Panc1 (cell line): ENCODE measurements around the gene ADD1. TPM values are rescaled to one million over a fixed set of nuclear protein-coding genes. Genes with fewer than 3 reads are reported as not detected.

Source experiments
- ATAC-seq: fragments of 200-7000 bp; cut with Tn5 transposase; 2 replicates; pipeline ENCODE4 v1.9.1; 2020; ENCODE audit warnings: mild to moderate bottlenecking, moderate library complexity
- BruUV-seq: library from RNA; stranded (reverse); fragments of 400-500 nt; replicated peaks from 2 replicates; lab custom pipeline; 2021; lab: Mats Ljungman, UMichigan
- CTCF ChIA-PET: fragments of 300-600 bp; sonication (Branson Sonifier 250); formaldehyde crosslinking; loops from one replicate; lab custom pipeline; 2022; ENCODE audit warnings: antibody characterized with exemption; lab: Charles Lee
- POLR2A ChIA-PET: fragments of 300-600 bp; sonication (Branson Sonifier 250); formaldehyde crosslinking; loops from one replicate; lab custom pipeline; 2022; ENCODE audit warnings: antibody characterized with exemption; lab: Charles Lee
- DNase-seq: peaks from one replicate; pipeline ENCODE4 v3.0.0-alpha.2; 2010; ENCODE audit warnings: low read depth, low spot score
- H3K27ac ChIP-seq: 2 replicates; pipeline ENCODE4 v1.5.1; 2011; ENCODE audit warnings: mild to moderate bottlenecking, low read length, inconsistent platforms
- H3K27me3 ChIP-seq: fragments of 200-500 bp; sonication (Bioruptor generic); 2 replicates; pipeline ENCODE4 v1.6.0; 2014; ENCODE audit warnings: low read length, inconsistent platforms; ENCODE audit not compliant: control insufficient read depth, insufficient read depth
- H3K36me3 ChIP-seq: fragments of 200-500 bp; sonication (Bioruptor generic); 2 replicates; pipeline ENCODE4 v1.5.1; 2014; ENCODE audit warnings: inconsistent platforms, mild to moderate bottlenecking, low read length, moderate library complexity; ENCODE audit not compliant: control insufficient read depth, insufficient read depth
- H3K4me1 ChIP-seq: 2 replicates; pipeline ENCODE4 v1.5.1; 2011; ENCODE audit warnings: inconsistent platforms, mild to moderate bottlenecking, low read length, moderate library complexity; ENCODE audit not compliant: control insufficient read depth, insufficient read depth
- H3K4me3 ChIP-seq, 2 experiments: 2 replicates each; pipeline ENCODE4 v1.5.1; 2011 to 2012; ENCODE audit warnings: low read depth in 2 of 2, low read length in 2 of 2, mild to moderate bottlenecking in 2 of 2, inconsistent platforms in 1 of 2, moderate library complexity in 1 of 2
- H3K9me3 ChIP-seq: fragments of 200-500 bp; sonication (Bioruptor generic); 2 replicates; pipeline ENCODE4 v1.5.1; 2014; ENCODE audit warnings: low read depth, mild to moderate bottlenecking, inconsistent platforms, low read length, moderate library complexity; ENCODE audit not compliant: control insufficient read depth, insufficient read depth
- POLR2AphosphoS5 ChIP-seq: IDR thresholded peaks from 2 replicates; pipeline ENCODE4 v1.6.1; 2012; ENCODE audit warnings: mild to moderate bottlenecking, low read depth, low read length, moderate library complexity
- SIN3A ChIP-seq: IDR thresholded peaks from 2 replicates; pipeline ENCODE4 v1.6.1; 2012; ENCODE audit warnings: low read depth, mild to moderate bottlenecking, low read length, moderate library complexity, borderline replicate concordance; ENCODE audit not compliant: insufficient read depth
- TCF7L2 ChIP-seq: IDR thresholded peaks from 2 replicates; pipeline ENCODE4 v1.6.1; 2011; ENCODE audit warnings: mild to moderate bottlenecking, low read depth, low read length, inconsistent platforms
- in situ Hi-C: cut with HindIII; loops from 2 replicates; pipeline ENCODE4 v1.10.0; 2016; ENCODE audit warnings: low sequenced_read_pairs, low pct_unique_long_range_greater_than_20kb
- intact Hi-C: fragments of 100-400 bp; cut with micrococcal nuclease; formaldehyde crosslinking; loops from one replicate; pipeline ENCODE4 v1.10.0; 2022; ENCODE audit not compliant: unreplicated experiment
- total RNA-seq: library from RNA; stranded (reverse); gene quantifications from one replicate; pipeline ENCODE4 v1.2.1, GENCODE V29; 2021; ENCODE audit not compliant: unreplicated experiment
- TF ChIP-seq, protein P1 (sequence below): fragments of 450-650 bp; IDR thresholded peaks from 2 replicates; pipeline ENCODE4 v1.5.1; 2017; ENCODE audit warnings: mild to moderate bottlenecking
- TF ChIP-seq, protein P2 (sequence below), 2 experiments: IDR thresholded peaks; 2 replicates each; pipeline ENCODE4 v1.6.1; 2011 to 2012; ENCODE audit warnings: low read depth in 2 of 2, control low read depth in 1 of 2, low read length in 1 of 2, mild to moderate bottlenecking in 1 of 2, moderate library complexity in 1 of 2; ENCODE audit not compliant: insufficient read depth in 1 of 2

The ADD1 gene
- total RNA-seq, 1 experiment from 2014 or later: 158 TPM

DNA sequence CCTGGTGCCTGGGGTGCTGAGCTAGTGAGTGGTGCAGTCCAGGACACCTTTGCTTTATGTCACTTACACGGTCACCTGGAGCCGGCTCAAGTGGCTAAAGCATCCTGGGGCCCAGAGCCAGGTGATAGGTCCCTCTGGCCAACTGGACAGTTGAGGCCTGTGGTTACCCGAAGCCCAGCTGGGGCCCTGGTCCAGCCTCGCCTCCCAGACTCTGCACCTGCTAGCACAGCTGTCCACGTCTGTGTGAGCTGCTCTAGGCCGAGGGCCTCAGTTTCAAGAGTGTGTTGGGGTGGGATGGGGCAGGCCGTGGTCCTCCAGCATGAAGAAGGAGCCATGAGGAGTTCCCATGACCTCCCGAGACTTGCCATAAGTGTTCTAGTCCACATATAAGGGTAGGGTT, 7.7 kb upstream of the ADD1 start:
- ChIA-PET CTCF (no interaction called here), POLR2A (no interaction called here)

DNA sequence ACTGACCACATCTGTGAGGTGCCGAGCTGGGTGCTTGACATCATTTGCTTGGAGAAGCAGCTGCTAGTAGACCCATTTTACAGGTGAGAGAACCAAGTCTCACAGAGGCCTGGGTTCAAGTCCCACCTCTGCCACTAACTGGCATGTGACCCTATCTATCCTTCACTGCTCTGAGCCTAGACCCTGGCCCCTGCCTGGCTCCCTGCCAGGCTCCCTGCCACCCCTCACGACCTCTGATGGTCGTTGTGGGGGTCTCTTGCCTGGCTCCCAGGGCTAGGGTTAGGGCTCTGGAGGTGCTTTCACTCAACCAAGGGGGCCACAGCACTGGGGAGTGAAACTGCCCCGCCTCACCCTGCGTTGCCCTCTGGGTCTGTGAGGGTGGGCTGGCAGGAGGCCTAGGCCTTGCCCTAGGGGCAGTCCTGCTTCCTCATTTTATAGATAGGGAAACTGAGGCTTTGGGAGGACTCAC, 7.2 kb upstream of the ADD1 start:
- POLR2A ChIA-PET: no interaction called here
- in situ Hi-C loops (no loop called here), intact Hi-C loops (no loop called here)
- no TSS peak for BruUV-seq
- Histone ChIP-seq H3K4me1 (no peaks in the 10 kb centered on the region), H3K4me3 (no peak overlapping the region), H3K27ac (no peak overlapping the region), H3K27me3 (no peaks in the 10 kb centered on the region), H3K36me3 (no peaks in the 10 kb centered on the region; the same call in 1 of the 2 replicates), H3K9me3 (no peaks in the 10 kb centered on the region)
- DNase-seq (no peak), ATAC-seq (no peak)
- CTCF ChIA-PET: no interaction called here
- TF ChIP-seq TCF7L2 (no peak), POLR2AphosphoS5 (no peak), SIN3A (no peak)
- TF ChIP-seq, protein P1, sequence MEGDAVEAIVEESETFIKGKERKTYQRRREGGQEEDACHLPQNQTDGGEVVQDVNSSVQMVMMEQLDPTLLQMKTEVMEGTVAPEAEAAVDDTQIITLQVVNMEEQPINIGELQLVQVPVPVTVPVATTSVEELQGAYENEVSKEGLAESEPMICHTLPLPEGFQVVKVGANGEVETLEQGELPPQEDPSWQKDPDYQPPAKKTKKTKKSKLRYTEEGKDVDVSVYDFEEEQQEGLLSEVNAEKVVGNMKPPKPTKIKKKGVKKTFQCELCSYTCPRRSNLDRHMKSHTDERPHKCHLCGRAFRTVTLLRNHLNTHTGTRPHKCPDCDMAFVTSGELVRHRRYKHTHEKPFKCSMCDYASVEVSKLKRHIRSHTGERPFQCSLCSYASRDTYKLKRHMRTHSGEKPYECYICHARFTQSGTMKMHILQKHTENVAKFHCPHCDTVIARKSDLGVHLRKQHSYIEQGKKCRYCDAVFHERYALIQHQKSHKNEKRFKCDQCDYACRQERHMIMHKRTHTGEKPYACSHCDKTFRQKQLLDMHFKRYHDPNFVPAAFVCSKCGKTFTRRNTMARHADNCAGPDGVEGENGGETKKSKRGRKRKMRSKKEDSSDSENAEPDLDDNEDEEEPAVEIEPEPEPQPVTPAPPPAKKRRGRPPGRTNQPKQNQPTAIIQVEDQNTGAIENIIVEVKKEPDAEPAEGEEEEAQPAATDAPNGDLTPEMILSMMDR: no peak
- TF ChIP-seq, protein P2, sequence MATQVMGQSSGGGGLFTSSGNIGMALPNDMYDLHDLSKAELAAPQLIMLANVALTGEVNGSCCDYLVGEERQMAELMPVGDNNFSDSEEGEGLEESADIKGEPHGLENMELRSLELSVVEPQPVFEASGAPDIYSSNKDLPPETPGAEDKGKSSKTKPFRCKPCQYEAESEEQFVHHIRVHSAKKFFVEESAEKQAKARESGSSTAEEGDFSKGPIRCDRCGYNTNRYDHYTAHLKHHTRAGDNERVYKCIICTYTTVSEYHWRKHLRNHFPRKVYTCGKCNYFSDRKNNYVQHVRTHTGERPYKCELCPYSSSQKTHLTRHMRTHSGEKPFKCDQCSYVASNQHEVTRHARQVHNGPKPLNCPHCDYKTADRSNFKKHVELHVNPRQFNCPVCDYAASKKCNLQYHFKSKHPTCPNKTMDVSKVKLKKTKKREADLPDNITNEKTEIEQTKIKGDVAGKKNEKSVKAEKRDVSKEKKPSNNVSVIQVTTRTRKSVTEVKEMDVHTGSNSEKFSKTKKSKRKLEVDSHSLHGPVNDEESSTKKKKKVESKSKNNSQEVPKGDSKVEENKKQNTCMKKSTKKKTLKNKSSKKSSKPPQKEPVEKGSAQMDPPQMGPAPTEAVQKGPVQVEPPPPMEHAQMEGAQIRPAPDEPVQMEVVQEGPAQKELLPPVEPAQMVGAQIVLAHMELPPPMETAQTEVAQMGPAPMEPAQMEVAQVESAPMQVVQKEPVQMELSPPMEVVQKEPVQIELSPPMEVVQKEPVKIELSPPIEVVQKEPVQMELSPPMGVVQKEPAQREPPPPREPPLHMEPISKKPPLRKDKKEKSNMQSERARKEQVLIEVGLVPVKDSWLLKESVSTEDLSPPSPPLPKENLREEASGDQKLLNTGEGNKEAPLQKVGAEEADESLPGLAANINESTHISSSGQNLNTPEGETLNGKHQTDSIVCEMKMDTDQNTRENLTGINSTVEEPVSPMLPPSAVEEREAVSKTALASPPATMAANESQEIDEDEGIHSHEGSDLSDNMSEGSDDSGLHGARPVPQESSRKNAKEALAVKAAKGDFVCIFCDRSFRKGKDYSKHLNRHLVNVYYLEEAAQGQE (IDR thresholded peaks at IDR 0.05; ENCODE audit: insufficient read depth in 1 of 2, low read depth in 2 of 2, low read length in 1 of 2): no peak

More for the DNA sequence above, 7.7 kb upstream of the ADD1 start:
- Histone ChIP-seq H3K9me3 (no peaks in the 10 kb centered on the region), H3K27me3 (no peaks in the 10 kb centered on the region), H3K36me3 (no peaks in the 10 kb centered on the region; the same call in 1 of the 2 replicates), H3K4me3 (no peak overlapping the region), H3K27ac (no peak overlapping the region), H3K4me1 (no peaks in the 10 kb centered on the region)
- DNase-seq (no peak), ATAC-seq (no peak)
- in situ Hi-C loops: no loop called here
- TF ChIP-seq, protein P2 (IDR thresholded peaks at IDR 0.05; ENCODE audit: insufficient read depth in 1 of 2, low read depth in 2 of 2, low read length in 1 of 2): no peak
- no peak for TF ChIP-seq SIN3A
- TF ChIP-seq, protein P1: no peak
- intact Hi-C loops: no loop called here
- BruUV-seq: no TSS peak
